ENCODE results near the gene SIRPB1.

- TF ChIP-seq EZH2 (IDR thresholded peaks at IDR 0.05; ENCODE audit: low read length) (no peak), CTCF (optimal IDR thresholded peaks at IDR 0.05 in 1 of 3, IDR thresholded peaks at IDR 0.05 in 1 of 3, conservative IDR thresholded peaks at IDR 0.05 in 1 of 3; ENCODE audit: extremely low read depth in 1 of 3, insufficient read depth in 2 of 3, low read length in 3 of 3) (peak in 1 of 3 experiments; percentile 61)
Observed at GRCh38 chr20:1636621-1637020, 16.8 kb upstream of the SIRPB1 start.

Data from keratinocyte (primary cell).